Activated B cell treated with CpG ODN at 0.5 μM for 24 hours (primary cell): Measurements from ENCODE around the gene EPN2. TPM values are rescaled to one million over a fixed set of nuclear protein-coding genes. Genes with fewer than 3 reads are reported as not detected.

Experiments used
- ATAC-seq: fragments of 200-7000 bp; cut with Tn5 transposase; one replicate; pipeline ENCODE4 v1.10.0; 2021; ENCODE audit warnings: low read depth, mild to moderate bottlenecking, moderate library complexity
- CTCF ChIA-PET: fragments of 350-600 bp; sonication (Branson Sonifier 250); formaldehyde crosslinking; loops from one replicate; lab custom pipeline; 2021; ENCODE audit warnings: antibody characterized with exemption; lab: Charles Lee
- POLR2A ChIA-PET: fragments of 350-600 bp; sonication (Branson Sonifier 250); formaldehyde crosslinking; loops from one replicate; lab custom pipeline; 2021; ENCODE audit warnings: antibody characterized with exemption; lab: Charles Lee
- DNase-seq: peaks from one replicate; pipeline ENCODE4 v3.0.0; 2022
- H3K27ac Mint-ChIP-seq: one replicate; pipeline ENCODE4 v1.8.0; 2020; ENCODE audit warnings: mixed read lengths
- H3K27me3 Mint-ChIP-seq: one replicate; pipeline ENCODE4 v1.8.0; 2021; ENCODE audit warnings: mixed read lengths
- H3K36me3 Mint-ChIP-seq: one replicate; pipeline ENCODE4 v1.8.0; 2021; ENCODE audit warnings: low read depth, mixed read lengths
- H3K4me1 Mint-ChIP-seq: one replicate; pipeline ENCODE4 v1.8.0; 2021; ENCODE audit warnings: mixed read lengths
- H3K4me3 Mint-ChIP-seq: one replicate; pipeline ENCODE4 v1.8.0; 2020; ENCODE audit warnings: mild to moderate bottlenecking, mixed read lengths
- H3K9me3 Mint-ChIP-seq: one replicate; pipeline ENCODE4 v1.8.0; 2020; ENCODE audit warnings: mixed read lengths
- CTCF ChIP-seq: fragments of 200-600 bp; IDR thresholded peaks from one replicate; pipeline ENCODE4 v1.8.0; 2022; ENCODE audit warnings: antibody characterized with exemption, mild to moderate bottlenecking
- intact Hi-C: fragments of 100-400 bp; cut with micrococcal nuclease; formaldehyde crosslinking; loops from one replicate; pipeline ENCODE4 v1.15.1; 2024
- total RNA-seq: library from RNA; stranded (reverse); gene quantifications from 2 replicates; pipeline ENCODE4 v1.2.3, GENCODE V29; 2022

Gene EPN2
- total RNA-seq, 1 donor from 2014 or later = 16.6 TPM

- TF ChIP-seq CTCF = no peak
- DNase-seq (no peak), ATAC-seq (no peak)
- intact Hi-C loops = no loop called here
- POLR2A ChIA-PET = no interaction called here
- CTCF ChIA-PET = interaction anchor here (0.5 kb wide), 1 partner anchor 73 kb away, joined by 3 read pairs; no protein-coding TSS in a partner anchor
- no peaks in the 10 kb centered on the region for H3K36me3 Mint-ChIP-seq
- peaks cover 8% of the 10 kb centered on the region for H3K4me1 Mint-ChIP-seq
- no peaks in the 10 kb centered on the region for H3K9me3 Mint-ChIP-seq
- H3K4me3 Mint-ChIP-seq = no peak overlapping the region
- H3K27me3 Mint-ChIP-seq = peaks cover 2% of the 10 kb centered on the region
- no peak overlapping the region for H3K27ac Mint-ChIP-seq
Observed at GRCh38 chr17:19342611-19343255, 105.6 kb downstream of the EPN2 start.

GRCh38 chr17:19343256-19343630 is 106.1 kb downstream of the EPN2 start:
- Mint-ChIP-seq H3K4me3 (no peak overlapping the region), H3K4me1 (peaks cover 8% of the 10 kb centered on the region), H3K27me3 (peaks cover 2% of the 10 kb centered on the region), H3K9me3 (no peaks in the 10 kb centered on the region), H3K36me3 (no peaks in the 10 kb centered on the region), H3K27ac (no peak overlapping the region)
- intact Hi-C loops = no loop called here
- ChIA-PET CTCF (interaction anchor here (0.5 kb wide), 1 partner anchor 72 kb away, joined by 3 read pairs; no protein-coding TSS in a partner anchor), POLR2A (no interaction called here)
- no peak for DNase-seq
- no peak for ATAC-seq
- no peak for TF ChIP-seq CTCF

- intact Hi-C loops = no loop called here
- CTCF ChIA-PET = no interaction called here
- no peak overlapping the region for H3K27ac Mint-ChIP-seq
- ATAC-seq = no peak
- no peak overlapping the region for H3K4me3 Mint-ChIP-seq
- H3K4me1 Mint-ChIP-seq = peaks cover 8% of the 10 kb centered on the region
- TF ChIP-seq CTCF = no peak
- no peaks in the 10 kb centered on the region for H3K36me3 Mint-ChIP-seq
- no peak for DNase-seq
- peaks cover 2% of the 10 kb centered on the region for H3K27me3 Mint-ChIP-seq
- no peaks in the 10 kb centered on the region for H3K9me3 Mint-ChIP-seq
- POLR2A ChIA-PET = no interaction called here
Observed at GRCh38 chr17:19343671-19344151, 106.5 kb downstream of the EPN2 start.

GRCh38 chr17:19344311-19345066 is 107.3 kb downstream of the EPN2 start:
- Mint-ChIP-seq H3K9me3 (no peaks in the 10 kb centered on the region), H3K4me1 (peaks cover 8% of the 10 kb centered on the region), H3K27ac (no peak overlapping the region), H3K27me3 (peaks cover 2% of the 10 kb centered on the region), H3K4me3 (no peak overlapping the region), H3K36me3 (no peaks in the 10 kb centered on the region)
- ChIA-PET CTCF (no interaction called here), POLR2A (no interaction called here)
- intact Hi-C loops = no loop called here
- DNase-seq = no peak
- ATAC-seq = no peak
- no peak for TF ChIP-seq CTCF

- no peak for DNase-seq
- H3K27ac Mint-ChIP-seq = no peak overlapping the region
- ATAC-seq = no peak
- TF ChIP-seq CTCF = no peak
- intact Hi-C loops = no loop called here
- peaks cover 2% of the 10 kb centered on the region for H3K27me3 Mint-ChIP-seq
- no peak overlapping the region for H3K4me3 Mint-ChIP-seq
- peaks cover 8% of the 10 kb centered on the region for H3K4me1 Mint-ChIP-seq
- H3K9me3 Mint-ChIP-seq = no peaks in the 10 kb centered on the region
- CTCF ChIA-PET = no interaction called here
- POLR2A ChIA-PET = no interaction called here
- H3K36me3 Mint-ChIP-seq = no peaks in the 10 kb centered on the region
Observed at GRCh38 chr17:19345067-19345460, 107.9 kb downstream of the EPN2 start.
